KBM-7 (cell line): ENCODE data around the gene DCDC2.
"Not testable (repeated sequence)": the region's sequence is repeated elsewhere in the genome, so short reads cannot be mapped to it uniquely, and the experiment has no call there.

ENCODE experiments used
- DNase-seq: peaks from one replicate; pipeline ENCODE4 v3.0.0-alpha.2; 2015
- in situ Hi-C: fragments of 300-500 bp; cut with MboI; formaldehyde crosslinking; loops from 2 replicates; pipeline ENCODE4 v1.14.3; 2020; ENCODE audit warnings: low sequenced_read_pairs, low pct_unique_long_range_greater_than_20kb, mixed read lengths

The DCDC2 gene

GRCh38 chr6:24330137-24330732, 27.6 kb downstream of the DCDC2 start:
- DNase-seq = no peak
- in situ Hi-C loops = no loop called here

DNA sequence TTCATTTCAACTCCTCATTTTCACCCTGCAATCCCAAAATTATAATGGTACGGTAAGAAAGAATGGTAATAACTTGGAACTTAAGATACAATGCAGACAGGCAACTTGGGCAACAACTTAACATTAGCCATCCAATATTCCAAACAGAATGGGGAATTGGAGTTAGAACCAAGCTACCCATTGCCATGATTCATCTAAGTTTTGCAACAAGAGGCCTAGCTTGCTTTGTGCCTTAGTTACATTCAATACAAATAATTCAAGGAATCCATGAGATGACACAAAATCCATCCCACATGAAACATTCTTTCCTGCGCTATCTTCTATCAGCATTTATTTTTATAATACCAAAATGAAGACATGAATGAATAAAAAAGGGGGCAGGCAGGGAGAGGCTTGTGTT, 28.4 kb downstream of the DCDC2 start:
- no peak for DNase-seq

DNA sequence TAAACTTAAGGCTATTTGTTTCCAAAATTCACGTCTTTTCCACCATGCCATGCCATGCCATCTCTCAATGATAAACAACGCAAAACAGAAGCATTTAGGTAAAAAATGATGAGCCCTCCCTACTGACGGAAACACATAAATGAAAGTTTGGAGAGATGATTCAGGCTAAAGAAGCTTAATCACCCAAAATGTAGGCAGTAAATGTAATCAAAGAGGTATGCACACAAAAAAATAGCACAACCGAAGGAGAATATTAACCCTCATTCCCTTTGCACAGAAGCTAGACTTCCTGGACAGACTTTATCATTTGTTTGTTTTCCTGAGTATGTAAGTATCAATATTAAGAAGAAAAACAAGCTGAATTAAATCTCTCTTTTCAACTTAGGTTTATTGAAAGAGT, 28.8 kb downstream of the DCDC2 start:
- in situ Hi-C loops = no loop called here
- DNase-seq = no peak

More for the DNA sequence above, 28.4 kb downstream of the DCDC2 start:
- in situ Hi-C loops = no loop called here

DNA sequence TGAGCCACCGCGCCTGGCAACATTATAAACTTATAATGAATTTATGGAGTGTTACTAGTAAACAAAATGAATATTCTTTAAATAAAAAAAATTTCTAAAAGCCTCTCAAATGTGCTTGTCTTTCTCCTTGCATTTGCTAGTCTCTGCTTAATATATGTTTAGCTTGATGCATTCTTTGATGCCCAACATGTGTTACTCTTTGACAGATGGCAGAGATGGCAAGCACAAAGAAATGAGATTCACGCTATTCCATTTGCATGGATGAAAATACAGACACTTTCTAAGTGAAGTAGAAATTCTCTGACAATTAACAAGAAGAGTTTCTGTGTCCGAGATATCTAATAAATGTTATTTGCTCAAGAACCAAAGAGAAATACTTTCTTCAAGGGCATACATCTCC, 30.1 kb downstream of the DCDC2 start:
- DNase-seq = no peak
- in situ Hi-C loops = no loop called here

- in situ Hi-C loops = no loop called here
- no peak for DNase-seq
These were observed 31.9 kb downstream of the DCDC2 start for GRCh38 chr6:24325978-24326377.

GRCh38 chr6:24324617-24325016, 33.2 kb downstream of the DCDC2 start:
- no peak for DNase-seq
- in situ Hi-C loops = no loop called here

DNA sequence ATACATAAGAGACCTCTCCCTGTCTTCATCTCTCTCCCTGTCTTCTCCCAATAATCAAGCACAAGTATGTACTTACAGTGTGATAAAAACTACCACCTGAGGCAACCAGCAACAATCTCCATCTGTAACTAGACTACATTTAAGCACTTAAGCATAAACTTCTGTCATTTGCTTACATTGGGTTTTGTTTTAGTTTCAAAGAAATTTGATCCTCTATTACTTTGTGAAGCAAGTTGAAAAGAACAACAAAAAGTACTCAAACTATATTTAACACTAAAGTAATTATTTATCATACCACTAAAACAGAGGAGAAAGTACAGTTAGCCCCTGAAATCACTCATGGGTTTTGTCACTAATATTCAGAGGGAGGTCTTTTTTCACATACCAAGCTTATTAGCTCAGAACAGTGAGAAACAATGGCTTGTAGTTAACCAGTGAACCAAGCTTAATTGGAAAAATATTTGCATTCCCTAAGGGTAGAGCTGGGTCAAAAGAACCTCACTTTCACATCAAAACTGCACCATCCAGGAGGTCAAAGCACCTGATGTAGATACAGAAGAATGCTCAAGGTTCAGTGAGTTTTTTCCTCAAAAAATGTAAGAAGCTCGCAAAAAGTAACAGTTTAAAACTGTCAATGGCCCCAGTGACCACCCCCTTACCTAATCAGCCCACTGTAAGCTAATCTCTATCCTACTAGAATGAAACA, 34.1 kb downstream of the DCDC2 start:
- in situ Hi-C loops = no loop called here
- DNase-seq = no peak

DNA sequence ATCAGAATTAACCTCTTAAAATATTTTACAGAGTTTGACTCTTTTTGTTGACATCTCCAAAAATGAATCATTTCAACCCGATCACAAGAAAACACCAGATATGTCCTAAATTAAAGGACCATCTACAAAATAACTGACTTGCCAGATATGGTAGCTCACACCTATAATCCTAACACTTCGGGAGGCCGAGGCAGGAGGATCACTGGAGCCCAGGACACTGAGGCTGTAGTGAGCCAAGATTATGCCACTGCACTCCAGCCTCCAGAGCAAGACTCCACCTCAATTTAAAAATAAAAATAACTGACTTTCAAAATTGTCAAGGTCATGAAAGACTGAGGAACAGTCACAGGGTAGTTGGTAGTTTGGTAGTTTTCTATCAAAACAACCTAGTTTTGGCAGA, 34.9 kb downstream of the DCDC2 start:
- in situ Hi-C loops = no loop called here

GRCh38 chr6:24322446-24322845, 35.4 kb downstream of the DCDC2 start:
- DNase-seq, in situ Hi-C loops: not testable (repeated sequence)

More for the DNA sequence above, 34.9 kb downstream of the DCDC2 start:
- no peak for DNase-seq

- in situ Hi-C loops = no loop called here
- no peak for DNase-seq
These were observed 36.2 kb downstream of the DCDC2 start for GRCh38 chr6:24321538-24322162.

DNA sequence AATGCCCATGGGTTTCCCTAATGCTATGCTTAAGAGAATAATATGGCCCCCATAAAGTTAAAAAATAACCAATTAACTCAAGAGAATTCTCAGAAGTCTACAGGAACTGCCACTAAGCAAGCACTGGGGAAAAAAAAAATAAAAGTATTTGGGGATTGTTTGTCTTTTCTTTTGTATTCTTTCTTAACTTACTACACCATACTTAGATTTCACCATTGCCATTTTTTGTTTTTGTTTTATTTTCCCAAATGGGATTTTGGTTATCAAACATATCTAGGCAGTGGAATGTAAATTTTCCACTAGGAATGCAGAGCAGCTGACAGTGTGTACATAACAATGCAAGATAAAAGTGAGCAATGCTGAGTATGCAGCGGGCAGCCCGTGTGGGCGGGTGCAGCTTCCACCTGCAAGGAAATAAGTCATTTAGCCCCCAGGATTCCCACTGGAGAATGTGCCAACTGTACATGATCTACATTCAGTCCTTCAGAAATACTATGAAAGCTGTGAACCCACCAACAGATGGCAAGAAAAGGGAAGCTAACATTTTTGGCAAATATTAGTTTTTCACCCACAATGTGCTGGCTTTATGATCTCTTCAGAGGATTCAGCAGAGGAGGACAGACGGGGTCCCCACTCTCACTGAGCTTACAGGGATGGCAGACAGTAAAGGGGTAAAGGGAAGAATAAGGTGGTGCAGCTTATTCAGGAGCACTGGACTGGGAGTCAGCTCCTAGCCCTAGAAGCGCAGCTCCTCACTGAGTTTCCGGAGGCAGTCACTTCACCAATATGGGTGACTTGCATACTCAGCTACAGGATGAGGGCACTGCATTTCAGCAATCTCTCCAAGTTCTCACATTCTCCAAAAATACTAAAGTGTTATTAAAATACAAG, 44.4 kb downstream of the DCDC2 start:
- in situ Hi-C loops = no loop called here
- no peak for DNase-seq

- DNase-seq, in situ Hi-C loops: not testable (repeated sequence)
These were observed 46.1 kb downstream of the DCDC2 start for GRCh38 chr6:24311775-24312174.

DNA sequence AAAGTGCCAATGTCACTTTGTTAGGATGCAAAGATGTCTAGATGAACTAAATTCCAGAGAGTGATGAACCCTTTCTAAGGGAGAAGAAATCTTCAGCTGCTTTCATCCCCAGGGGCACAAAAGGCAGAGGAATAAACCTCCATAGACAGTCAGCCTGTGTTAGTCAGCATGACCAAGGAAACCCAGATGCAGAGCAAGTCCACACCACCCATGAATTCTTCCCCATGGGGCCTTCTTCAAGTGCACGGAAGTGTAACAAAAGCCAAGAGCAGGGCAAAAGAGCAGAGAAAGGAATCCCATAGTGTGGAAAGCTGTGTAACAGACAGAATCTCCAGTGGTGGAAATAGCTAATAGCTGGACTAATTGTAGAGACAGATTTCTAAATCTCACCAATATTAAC, 50.0 kb downstream of the DCDC2 start:
- no peak for DNase-seq
- in situ Hi-C loops = no loop called here

DNA sequence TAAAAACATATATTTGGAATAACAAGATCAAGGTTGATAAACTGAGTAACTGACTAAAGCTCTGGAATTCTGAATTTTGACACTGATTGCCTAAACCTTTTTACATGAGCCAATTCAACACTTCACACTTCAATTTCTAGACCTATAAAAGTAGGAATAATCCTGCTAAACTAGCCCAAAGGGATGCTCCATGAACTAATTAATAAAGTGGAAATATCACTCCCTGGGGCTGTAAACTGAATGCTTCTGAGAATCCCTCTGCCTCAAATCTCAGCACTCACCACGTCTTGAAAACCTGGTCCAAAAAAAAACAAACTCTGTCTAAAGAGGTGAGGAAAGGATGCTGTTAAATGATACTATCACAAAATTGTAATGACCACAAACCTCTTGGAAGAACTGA, 50.9 kb downstream of the DCDC2 start:
- no peak for DNase-seq
- in situ Hi-C loops = no loop called here

GRCh38 chr6:24306038-24306437, 51.8 kb downstream of the DCDC2 start:
- no peak for DNase-seq
- in situ Hi-C loops = no loop called here

- in situ Hi-C loops = no loop called here
- DNase-seq = no peak
These were observed 60.9 kb downstream of the DCDC2 start for GRCh38 chr6:24296944-24297343.

GRCh38 chr6:24293852-24294251, 64.0 kb downstream of the DCDC2 start:
- DNase-seq, in situ Hi-C loops: not testable (repeated sequence)

DNA sequence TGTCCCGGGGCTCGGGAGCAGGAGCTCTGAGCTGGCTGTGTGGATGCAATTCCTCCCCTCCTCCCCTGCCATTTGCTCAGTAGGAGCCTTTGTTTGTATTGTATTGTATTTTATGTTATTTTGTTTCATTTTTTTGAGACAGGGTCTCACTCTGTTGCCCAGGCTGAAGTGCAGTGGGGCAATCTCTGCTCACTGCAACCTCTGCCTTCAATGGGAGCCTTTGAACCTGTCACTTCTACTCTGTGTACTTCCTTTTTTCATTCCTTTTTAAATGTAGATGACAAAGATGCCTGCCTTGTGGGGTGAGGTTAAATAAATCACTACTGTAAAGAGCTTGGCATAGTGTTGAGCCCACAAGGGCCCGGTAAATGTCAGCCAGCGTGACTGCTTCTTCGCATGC, 70.6 kb downstream of the DCDC2 start:
- DNase-seq = no peak
- in situ Hi-C loops = no loop called here

DNA sequence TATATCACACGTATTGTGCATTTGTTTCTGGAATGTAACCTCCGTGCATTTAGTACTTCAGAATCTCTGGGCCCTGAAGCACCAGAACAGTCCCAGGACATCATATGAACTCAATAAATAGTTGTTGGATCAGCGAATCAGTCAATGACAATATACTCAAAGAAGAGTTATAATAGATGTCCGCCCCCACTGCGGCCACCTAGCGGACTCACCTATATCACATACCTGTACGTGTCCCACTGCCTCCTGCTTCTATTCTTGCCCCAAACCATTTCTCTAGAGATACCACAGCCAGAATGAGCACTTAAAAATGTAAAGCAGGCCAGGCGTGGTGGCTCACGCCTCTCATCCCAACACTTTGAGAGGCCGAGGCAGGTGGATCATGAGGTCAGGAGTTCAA, 73.9 kb downstream of the DCDC2 start:
- in situ Hi-C loops = no loop called here
- DNase-seq = no peak
